CD8-positive, alpha-beta memory T cell (primary cell): ENCODE measurements around the gene SMARCD2. TPM values are rescaled to one million over a fixed set of nuclear protein-coding genes. Genes with fewer than 3 reads are reported as not detected.
"Not testable (repeated sequence)": the region's sequence is repeated elsewhere in the genome, so short reads cannot be mapped to it uniquely, and the experiment has no call there.

Source experiments
- CTCF ChIA-PET: fragments of 350-600 bp; sonication (Branson Sonifier 250); formaldehyde crosslinking; loops from one replicate; lab custom pipeline; 2021; ENCODE audit warnings: antibody characterized with exemption; lab: Charles Lee
- POLR2A ChIA-PET: fragments of 350-600 bp; sonication (Branson Sonifier 250); formaldehyde crosslinking; loops from one replicate; lab custom pipeline; 2021; ENCODE audit warnings: antibody characterized with exemption; lab: Charles Lee
- DNase-seq, 5 donors: peaks; one replicate each; pipeline versions ENCODE4 v3.0.0 to v3.0.0-alpha.2; 2020 to 2022; ENCODE audit warnings: mixed read lengths in 1 of 5
- H3K27ac ChIP-seq: one replicate; pipeline ENCODE4 v1.7.0; 2013; ENCODE audit warnings: low read depth, mild to moderate bottlenecking, low read length, moderate library complexity
- H3K27me3 ChIP-seq: 2 replicates; pipeline ENCODE4 v1.7.0; 2013; ENCODE audit warnings: low read length, mild to moderate bottlenecking; ENCODE audit not compliant: insufficient read depth, poor library complexity, severe bottlenecking
- H3K36me3 ChIP-seq: 2 replicates; pipeline ENCODE4 v1.7.0; 2013; ENCODE audit warnings: mild to moderate bottlenecking, low read length, moderate library complexity; ENCODE audit not compliant: insufficient read depth
- H3K4me1 ChIP-seq: 2 replicates; pipeline ENCODE4 v1.7.0; 2013; ENCODE audit warnings: mild to moderate bottlenecking, low read length, moderate library complexity; ENCODE audit not compliant: insufficient read depth
- H3K4me3 ChIP-seq: 2 replicates; pipeline ENCODE4 v1.7.0; 2013; ENCODE audit warnings: mild to moderate bottlenecking, low read length
- H3K9me3 ChIP-seq: 2 replicates; pipeline ENCODE4 v1.7.0; 2013; ENCODE audit warnings: mild to moderate bottlenecking, low read length
- H3K27ac Mint-ChIP-seq, 8 donors: one replicate each; pipeline ENCODE4 v1.8.0; 2020 to 2021; ENCODE audit warnings: mixed read lengths in 8 of 8, mild to moderate bottlenecking in 6 of 8, inconsistent platforms in 3 of 8, moderate library complexity in 3 of 8
- H3K27me3 Mint-ChIP-seq, 2 donors: one replicate each; pipeline ENCODE4 v1.8.0; 2020 to 2021; ENCODE audit warnings: mixed read lengths in 2 of 2, mild to moderate bottlenecking in 1 of 2, moderate library complexity in 1 of 2
- H3K36me3 Mint-ChIP-seq, 3 donors: one replicate each; pipeline ENCODE4 v1.8.0; 2020 to 2021; ENCODE audit warnings: mixed read lengths in 3 of 3, inconsistent platforms in 1 of 3, mild to moderate bottlenecking in 1 of 3
- H3K4me1 Mint-ChIP-seq, 3 donors: one replicate each; pipeline ENCODE4 v1.8.0; 2020 to 2021; ENCODE audit warnings: mixed read lengths in 3 of 3, inconsistent platforms in 1 of 3, mild to moderate bottlenecking in 1 of 3
- H3K4me3 Mint-ChIP-seq, 7 donors: one replicate each; pipeline ENCODE4 v1.8.0; 2020 to 2021; ENCODE audit warnings: mixed read lengths in 7 of 7, mild to moderate bottlenecking in 6 of 7, moderate library complexity in 4 of 7, inconsistent platforms in 2 of 7
- H3K9me3 Mint-ChIP-seq, 5 donors: one replicate each; pipeline ENCODE4 v1.8.0; 2020 to 2022; ENCODE audit warnings: mixed read lengths in 5 of 5, mild to moderate bottlenecking in 3 of 5, moderate library complexity in 2 of 5, inconsistent platforms in 1 of 5
- polyA plus RNA-seq: library from polyadenylated mRNA; unstranded; fragments of 300-500 nt; fragmentation: Illumina TruSeq; gene quantifications from one replicate; pipeline ENCODE4 v1.2.3, GENCODE V29; 2021
- total RNA-seq, 2 experiments: library from RNA; stranded (reverse); gene quantifications; one replicate each; pipeline ENCODE4 v1.2.3, GENCODE V29; 2021

SMARCD2 gene
- total and polyA plus RNA-seq, 3 experiments from 2014 or later = 96.8 to 121 (median 107) TPM

DNA sequence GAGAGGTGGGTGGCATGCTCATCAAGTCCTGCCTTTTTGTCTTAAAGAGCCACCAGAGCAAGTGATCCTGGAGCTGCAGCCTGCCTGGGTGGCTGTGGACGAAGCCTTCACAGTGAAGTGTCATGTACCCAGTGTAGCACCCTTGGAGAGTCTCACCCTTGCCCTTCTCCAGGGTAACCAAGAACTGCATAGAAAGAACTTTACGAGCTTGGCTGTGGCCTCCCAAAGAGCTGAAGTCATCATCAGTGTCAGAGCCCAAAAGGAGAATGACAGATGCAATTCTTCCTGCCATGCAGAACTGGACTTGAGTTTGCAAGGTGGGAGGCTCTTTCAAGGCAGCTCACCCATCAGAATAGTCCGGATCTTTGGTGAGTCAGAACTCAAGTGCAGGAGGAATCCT lies 16.8 kb upstream of the SMARCD2 start:
- Histone ChIP-seq H3K9me3 (no peaks in the 10 kb centered on the region), H3K27ac (no peak overlapping the region), H3K4me3 (no peak overlapping the region), H3K36me3 (no peaks in the 10 kb centered on the region), H3K4me1 (no peaks in the 10 kb centered on the region), H3K27me3 (no peaks in the 10 kb centered on the region)
- Mint-ChIP-seq H3K4me3 (no peak overlapping the region), H3K4me1 (no peaks in the 10 kb centered on the region), H3K27me3 (peaks cover 3 to 5% of the 10 kb centered on the region in 2 donors), H3K9me3 (no peaks in the 10 kb centered on the region), H3K36me3 (no peaks in the 10 kb centered on the region), H3K27ac (peak overlapping the region in 1 of 8 donors; percentile 24)
- POLR2A ChIA-PET = interaction anchor here (0.5 kb wide), 1 partner anchor 42 kb away, joined by 3 read pairs; no protein-coding TSS in a partner anchor
- CTCF ChIA-PET = interaction anchor here (1.1 to 5.3 kb wide), 4 partner anchors 11 to 33 kb away, joined by 3 to 31 read pairs (median 3); no protein-coding TSS in a partner anchor
- DNase-seq = no peak

DNA sequence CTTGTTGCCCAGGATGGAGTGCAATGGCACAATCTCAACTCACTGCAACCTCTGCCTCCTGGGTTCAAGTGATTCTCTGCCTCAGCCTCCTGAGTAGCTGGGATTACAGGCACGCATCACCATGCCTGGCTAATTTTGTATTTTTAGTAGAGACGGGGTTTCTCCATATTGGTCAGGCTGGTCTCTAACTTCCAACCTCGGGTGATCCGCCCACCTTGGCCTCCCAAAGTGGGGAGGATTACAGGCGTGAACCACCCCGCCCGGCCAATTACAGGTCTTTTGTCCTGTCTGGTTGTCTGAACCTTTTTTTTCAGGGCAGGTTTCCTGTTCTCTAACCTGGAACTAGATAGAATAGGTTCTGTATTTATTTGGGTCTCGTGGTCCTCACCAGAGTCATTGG lies 13.9 kb upstream of the SMARCD2 start:
- H3K27ac ChIP-seq, H3K4me1 ChIP-seq, H3K27ac Mint-ChIP-seq, H3K9me3 Mint-ChIP-seq, H3K27me3 Mint-ChIP-seq, DNase-seq, H3K9me3 ChIP-seq, H3K36me3 ChIP-seq, H3K4me3 ChIP-seq, H3K36me3 Mint-ChIP-seq, POLR2A ChIA-PET, H3K4me3 Mint-ChIP-seq, H3K27me3 ChIP-seq, H3K4me1 Mint-ChIP-seq: not testable (repeated sequence)
- CTCF ChIA-PET = interaction anchor here (2.7 kb wide), 1 partner anchor 9 kb away, joined by 8 read pairs; no protein-coding TSS in a partner anchor

- H3K9me3 Mint-ChIP-seq = no peaks in the 10 kb centered on the region
- H3K4me1 ChIP-seq = no peaks in the 10 kb centered on the region
- H3K4me3 Mint-ChIP-seq = no peak overlapping the region
- ChIA-PET CTCF (interaction anchor here (2.7 kb wide), 1 partner anchor 10 kb away, joined by 8 read pairs; no protein-coding TSS in a partner anchor), POLR2A (no interaction called here)
- no peaks in the 10 kb centered on the region for H3K27me3 ChIP-seq
- no peaks in the 10 kb centered on the region for H3K9me3 ChIP-seq
- H3K27ac ChIP-seq = no peak overlapping the region
- no peaks in the 10 kb centered on the region for H3K36me3 Mint-ChIP-seq
- peaks cover 3 to 4% of the 10 kb centered on the region in 2 donors for H3K27me3 Mint-ChIP-seq
- H3K4me1 Mint-ChIP-seq = no peaks in the 10 kb centered on the region
- no peak overlapping the region for H3K27ac Mint-ChIP-seq
- H3K4me3 ChIP-seq = no peak overlapping the region
- no peaks in the 10 kb centered on the region for H3K36me3 ChIP-seq
- no peak for DNase-seq
These were observed 12.7 kb upstream of the SMARCD2 start for GRCh38 chr17:63855185-63855584.

DNA sequence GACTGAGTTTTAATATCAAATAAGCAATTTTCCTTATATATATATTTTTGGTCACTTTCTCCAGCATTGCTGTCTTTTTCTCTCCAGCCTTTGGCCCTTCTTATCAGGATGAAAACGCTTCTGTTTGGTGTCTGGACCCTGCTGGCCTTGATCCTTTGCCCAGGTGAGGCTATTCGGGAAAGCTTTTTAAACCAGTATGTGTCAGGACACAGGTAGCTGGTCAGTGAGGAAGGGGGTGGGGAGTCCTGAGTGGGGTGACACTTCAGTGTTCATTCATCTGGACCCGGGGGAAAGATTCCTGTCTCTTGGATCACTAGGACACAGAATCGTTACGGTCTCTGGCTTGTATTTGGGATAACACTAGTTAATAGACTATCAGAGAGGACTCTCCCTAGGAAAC lies 12.2 kb upstream of the SMARCD2 start:
- POLR2A ChIA-PET = no interaction called here
- H3K9me3 Mint-ChIP-seq = no peaks in the 10 kb centered on the region
- DNase-seq = no peak
- peaks cover 0 to 1% (median 0%) of the 10 kb centered on the region in 3 donors for H3K4me1 Mint-ChIP-seq
- Histone ChIP-seq H3K27me3 (no peaks in the 10 kb centered on the region), H3K9me3 (no peaks in the 10 kb centered on the region), H3K27ac (no peak overlapping the region), H3K36me3 (no peaks in the 10 kb centered on the region), H3K4me3 (no peak overlapping the region), H3K4me1 (no peaks in the 10 kb centered on the region)
- no peak overlapping the region for H3K4me3 Mint-ChIP-seq
- no peaks in the 10 kb centered on the region for H3K36me3 Mint-ChIP-seq
- CTCF ChIA-PET = interaction anchor here (2.7 kb wide), 1 partner anchor 11 kb away, joined by 8 read pairs; no protein-coding TSS in a partner anchor
- no peak overlapping the region for H3K27ac Mint-ChIP-seq
- H3K27me3 Mint-ChIP-seq = peaks cover 0 to under 1% of the 10 kb centered on the region in 2 donors

DNA sequence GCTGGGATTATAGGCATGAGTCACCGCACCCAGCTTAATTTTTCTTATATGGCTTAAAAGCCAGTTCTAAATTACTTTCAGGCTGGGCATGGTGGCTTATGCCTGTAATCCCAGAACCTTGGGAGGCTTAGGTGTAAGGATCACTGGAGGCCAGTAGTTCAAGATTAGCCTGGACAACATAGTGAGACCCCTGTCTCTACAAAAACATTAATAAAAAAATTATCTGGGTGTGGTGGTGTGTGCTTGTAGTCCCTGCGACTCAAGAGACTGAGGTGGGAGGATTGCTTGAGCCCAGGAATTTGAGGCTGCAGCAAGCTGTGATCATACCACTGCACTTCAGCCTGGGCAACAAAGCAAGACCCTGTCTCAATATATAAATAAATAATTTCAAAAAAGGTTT lies 10.8 kb upstream of the SMARCD2 start:
- Mint-ChIP-seq H3K9me3 (no peaks in the 10 kb centered on the region), H3K27me3 (peaks cover 0 to 2% of the 10 kb centered on the region in 2 donors), H3K4me1 (peaks cover 4 to 12% (median 7%) of the 10 kb centered on the region in 3 donors), H3K4me3 (no peak overlapping the region), H3K27ac (no peak overlapping the region), H3K36me3 (no peaks in the 10 kb centered on the region)
- H3K27ac ChIP-seq = no peak overlapping the region
- no peaks in the 10 kb centered on the region for H3K9me3 ChIP-seq
- CTCF ChIA-PET = no interaction called here
- H3K36me3 ChIP-seq = no peaks in the 10 kb centered on the region
- POLR2A ChIA-PET = no interaction called here
- H3K4me3 ChIP-seq = no peak overlapping the region
- peaks cover 6% of the 10 kb centered on the region for H3K4me1 ChIP-seq
- DNase-seq = no peak
- H3K27me3 ChIP-seq = no peaks in the 10 kb centered on the region

- H3K4me1 ChIP-seq = peaks cover 10% of the 10 kb centered on the region
- Mint-ChIP-seq H3K27ac (no peak overlapping the region), H3K36me3 (no peaks in the 10 kb centered on the region), H3K9me3 (no peaks in the 10 kb centered on the region), H3K27me3 (peaks cover 0 to 2% of the 10 kb centered on the region in 2 donors), H3K4me1 (peaks cover 11 to 19% (median 12%) of the 10 kb centered on the region in 3 donors), H3K4me3 (peak overlapping the region in 1 of 7 donors; percentile 51)
- no peak for DNase-seq
- no peaks in the 10 kb centered on the region for H3K27me3 ChIP-seq
- ChIA-PET POLR2A (no interaction called here), CTCF (interaction anchor here (0.7 to 1.1 kb wide), 2 partner anchors 11 kb away, joined by 3 read pairs; no protein-coding TSS in a partner anchor)
- H3K9me3 ChIP-seq = no peaks in the 10 kb centered on the region
- H3K36me3 ChIP-seq = no peaks in the 10 kb centered on the region
- H3K27ac ChIP-seq = no peak overlapping the region
- H3K4me3 ChIP-seq = no peak overlapping the region
These were observed 7.9 kb upstream of the SMARCD2 start for GRCh38 chr17:63850401-63850800.

- Mint-ChIP-seq H3K27me3 (peaks cover 0 to 2% of the 10 kb centered on the region in 2 donors), H3K36me3 (no peaks in the 10 kb centered on the region), H3K4me3 (peak overlapping the region; percentile 58 to 87 (median 83)), H3K27ac (peak overlapping the region; percentile 67 to 98 (median 96)), H3K9me3 (no peaks in the 10 kb centered on the region), H3K4me1 (peaks cover 13 to 19% (median 15%) of the 10 kb centered on the region in 3 donors)
- POLR2A ChIA-PET = interaction anchor here (0.6 to 1.0 kb wide), 4 partner anchors 76 to 297 kb away, joined by 3 to 6 read pairs (median 3); partner anchors contain the start of genes CCDC47 and LIMD2
- H3K4me1 ChIP-seq = peaks cover 10% of the 10 kb centered on the region
- peak overlapping the region; percentile 42 for H3K4me3 ChIP-seq
- H3K36me3 ChIP-seq = no peaks in the 10 kb centered on the region
- peak; percentile 92 to 93 (median 93) for DNase-seq
- no peaks in the 10 kb centered on the region for H3K27me3 ChIP-seq
- CTCF ChIA-PET = interaction anchor here (0.6 to 3.6 kb wide), 26 partner anchors 9 to 443 kb away, joined by 3 to 37 read pairs (median 3); partner anchors contain the start of genes CCDC47, FTSJ3, ICAM2 and PSMC5
- peak overlapping the region; percentile 55 for H3K27ac ChIP-seq
- H3K9me3 ChIP-seq = no peaks in the 10 kb centered on the region
These were observed 6.6 kb upstream of the SMARCD2 start for GRCh38 chr17:63848834-63849689.
